Gastroesophageal sphincter (tissue), 4 donors: ENCODE results near the gene SPIN1. TPM values are rescaled to one million over a fixed set of nuclear protein-coding genes. Genes with fewer than 3 reads are reported as not detected.

Source experiments
- ATAC-seq: fragments of 150-250 bp; one replicate; pipeline ENCODE4 v1.9.1; 2016; ENCODE audit warnings: mild to moderate bottlenecking, moderate library complexity
- H3K27ac ChIP-seq, 4 donors: fragments of 200-600 bp; sonication (generic) in 3 of 4; 1 replicate in 3 of 4; 2 replicates in 1 of 4; pipeline ENCODE4 v1.5.1; 2016 to 2019
- H3K27me3 ChIP-seq: fragments of 200-600 bp; sonication (generic); one replicate; pipeline ENCODE4 v1.5.1; 2019
- H3K36me3 ChIP-seq, 2 donors: fragments of 200-600 bp; sonication (generic); one replicate each; pipeline ENCODE4 v1.5.1; 2019; ENCODE audit warnings: control low read depth in 1 of 2
- H3K4me1 ChIP-seq, 3 donors: fragments of 200-600 bp; sonication (generic); 1 replicate in 2 of 3; 2 replicates in 1 of 3; pipeline ENCODE4 v1.5.1; 2016 to 2019; ENCODE audit warnings: control low read depth in 2 of 3
- H3K4me3 ChIP-seq, 2 donors: fragments of 200-600 bp; sonication (generic); one replicate each; pipeline ENCODE4 v1.5.1; 2019; ENCODE audit warnings: mild to moderate bottlenecking in 1 of 2, moderate library complexity in 1 of 2
- H3K9me3 ChIP-seq, 3 donors: fragments of 200-600 bp; sonication (generic); one replicate each; pipeline ENCODE4 v1.5.1; 2017 to 2019; ENCODE audit warnings: control low read depth in 2 of 3
- CTCF ChIP-seq, 4 experiments: fragments of 200-600 bp in 2 of 4; fragments of 450-650 bp in 2 of 4; sonication (generic) in 1 of 4; IDR thresholded peaks; one replicate each; pipeline ENCODE4 v1.5.1; 2017 to 2019; ENCODE audit warnings: antibody characterized with exemption in 4 of 4, mild to moderate bottlenecking in 2 of 4, moderate library complexity in 2 of 4
- EP300 ChIP-seq: sonication (generic); formaldehyde crosslinking; IDR thresholded peaks from one replicate; pipeline ENCODE4 v1.6.1; 2017; ENCODE audit warnings: antibody characterized with exemption, mild to moderate bottlenecking
- POLR2A ChIP-seq, 2 donors: fragments of 450-650 bp; IDR thresholded peaks; one replicate each; pipeline ENCODE4 v1.6.1; 2017; ENCODE audit warnings: antibody characterized with exemption in 2 of 2, mild to moderate bottlenecking in 2 of 2, moderate library complexity in 1 of 2
- POLR2AphosphoS5 ChIP-seq: sonication (generic); formaldehyde crosslinking; IDR thresholded peaks from one replicate; pipeline ENCODE4 v1.6.1; 2017; ENCODE audit warnings: antibody characterized with exemption
- WGBS, 2 donors: methylation state at CpG; one replicate each; pipeline ENCODE4 v1.1.5; 2018; ENCODE audit warnings: low coverage in 1 of 2; 5-methylcytosine and 5-hydroxymethylcytosine counted together
- total RNA-seq, 4 donors: library from RNA; depleted of rRNA; stranded (reverse); fragments of >200 nt; gene quantifications; one replicate each; pipeline ENCODE4 v1.1.0, GENCODE V29; 2016

Gene SPIN1
- total RNA-seq, 4 donors from 2014 or later, result 86.8 to 112 (median 99.5) TPM

- WGBS, 2 donors, result 74 to 76% methylated on average over 4 of the region's 4 CpGs
- TF ChIP-seq POLR2A (IDR thresholded peaks at IDR 0.05), result no peak
- no peak for TF ChIP-seq POLR2AphosphoS5
- no peak for TF ChIP-seq EP300
- TF ChIP-seq CTCF (IDR thresholded peaks at IDR 0.05), result no peak
These were observed 93.7 kb downstream of the SPIN1 start for GRCh38 chr9:88481933-88482332.

DNA sequence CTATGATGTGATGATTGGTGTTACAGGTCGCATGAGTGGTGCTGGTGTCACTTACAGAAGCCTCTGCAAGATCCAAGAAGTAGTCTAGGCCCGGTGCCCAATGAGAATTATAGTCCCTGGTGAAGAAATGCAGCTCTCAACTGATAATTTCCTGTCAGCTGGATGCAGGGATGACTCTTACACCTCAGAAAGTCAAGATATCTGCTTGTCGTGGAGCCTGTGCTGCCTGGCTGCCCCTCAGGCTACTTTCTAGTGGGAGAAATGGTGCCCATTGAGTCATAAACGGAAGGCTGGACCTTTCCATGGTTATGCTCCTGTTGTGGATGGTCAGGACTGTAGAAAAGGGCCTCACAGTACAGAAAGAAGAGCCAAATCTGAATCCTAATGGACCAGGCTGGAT is 99.9 kb downstream of the SPIN1 start:
- peaks cover 0 to 23% of the 10 kb centered on the region in 2 donors for H3K36me3 ChIP-seq
- no peak for ATAC-seq
- no CpG with 5 or more reads among the region's 4 CpGs for WGBS, 2 donors
- no peaks in the 10 kb centered on the region for H3K9me3 ChIP-seq
- H3K4me1 ChIP-seq, result no peaks in the 10 kb centered on the region
- H3K27ac ChIP-seq, result no peak overlapping the region
- TF ChIP-seq POLR2A (IDR thresholded peaks at IDR 0.05) (no peak), POLR2AphosphoS5 (no peak), EP300 (no peak), CTCF (IDR thresholded peaks at IDR 0.05) (no peak)
- no peak overlapping the region for H3K4me3 ChIP-seq
- no peaks in the 10 kb centered on the region for H3K27me3 ChIP-seq

More at GRCh38 chr9:88481933-88482332, 93.7 kb downstream of the SPIN1 start:
- Histone ChIP-seq H3K9me3 (no peaks in the 10 kb centered on the region), H3K27ac (no peak overlapping the region), H3K27me3 (no peaks in the 10 kb centered on the region), H3K4me1 (peaks cover 0 to 1% (median 0%) of the 10 kb centered on the region in 3 donors), H3K36me3 (peaks cover 0 to 38% of the 10 kb centered on the region in 2 donors), H3K4me3 (no peak overlapping the region)
- ATAC-seq, result no peak

GRCh38 chr9:88494983-88495721 is 106.9 kb downstream of the SPIN1 start:
- no peaks in the 10 kb centered on the region for H3K36me3 ChIP-seq
- no peak for TF ChIP-seq CTCF (IDR thresholded peaks at IDR 0.05)
- 82% methylated on average over 13 of the region's 17 CpGs; no CpG with 5 or more reads in 1 of the 2 donors for WGBS, 2 donors
- no peaks in the 10 kb centered on the region for H3K4me1 ChIP-seq
- H3K27me3 ChIP-seq, result no peaks in the 10 kb centered on the region
- no peak overlapping the region for H3K27ac ChIP-seq
- H3K9me3 ChIP-seq, result no peaks in the 10 kb centered on the region
- no peak overlapping the region for H3K4me3 ChIP-seq
- ATAC-seq, result no peak

DNA sequence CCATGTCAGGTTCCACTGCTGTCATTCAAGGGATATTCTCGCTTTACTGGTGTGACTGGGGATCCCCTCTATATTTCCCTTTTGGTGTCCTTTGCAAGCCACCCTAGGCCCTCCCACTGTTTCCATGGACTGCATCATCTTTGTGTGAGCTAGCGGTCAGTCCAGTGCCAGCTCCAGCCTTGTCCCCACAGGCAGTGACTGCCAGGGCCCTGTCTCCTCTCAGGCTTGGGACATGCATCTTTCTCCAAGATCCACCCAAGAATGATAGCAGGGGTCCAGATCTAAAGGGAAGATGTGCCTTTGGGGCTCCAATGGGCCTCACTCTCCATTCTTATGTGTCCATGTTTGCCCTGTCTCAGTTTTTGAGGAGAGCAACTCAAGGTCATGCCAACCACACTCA is 109.0 kb downstream of the SPIN1 start:
- H3K36me3 ChIP-seq, result no peaks in the 10 kb centered on the region
- ATAC-seq, result no peak
- no peak for TF ChIP-seq POLR2AphosphoS5
- no peak for TF ChIP-seq CTCF (IDR thresholded peaks at IDR 0.05)
- TF ChIP-seq EP300, result no peak
- no peak for TF ChIP-seq POLR2A (IDR thresholded peaks at IDR 0.05)
- H3K4me3 ChIP-seq, result no peak overlapping the region
- no peaks in the 10 kb centered on the region for H3K4me1 ChIP-seq
- 83 to 100% methylated on average over 1 to 2 of the region's 2 CpGs for WGBS, 2 donors
- no peaks in the 10 kb centered on the region for H3K27me3 ChIP-seq
- no peak overlapping the region for H3K27ac ChIP-seq
- H3K9me3 ChIP-seq, result no peaks in the 10 kb centered on the region

DNA sequence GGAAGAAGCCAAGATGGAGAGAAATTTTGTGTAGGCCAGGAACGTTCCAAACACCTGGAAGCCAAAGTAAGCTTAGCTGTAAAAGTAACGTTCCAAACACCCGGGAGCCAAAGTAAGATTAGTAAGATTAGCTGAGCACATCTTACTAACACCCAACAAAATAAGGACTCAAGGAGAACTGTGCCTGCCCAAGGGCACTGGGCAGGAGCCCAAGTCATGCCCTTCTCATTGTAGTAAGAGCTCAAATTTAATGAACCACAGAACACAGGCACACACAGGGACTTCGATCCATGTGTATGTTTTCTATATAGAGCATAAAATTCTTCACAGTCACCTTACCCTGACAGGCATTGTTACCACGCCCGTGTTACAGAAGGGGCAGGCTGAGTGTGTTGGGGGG is 110.6 kb downstream of the SPIN1 start:
- 86 to 100% methylated on average over 2 to 6 of the region's 6 CpGs for WGBS, 2 donors
- Histone ChIP-seq H3K4me1 (no peaks in the 10 kb centered on the region), H3K36me3 (no peaks in the 10 kb centered on the region), H3K27me3 (no peaks in the 10 kb centered on the region), H3K9me3 (no peaks in the 10 kb centered on the region), H3K4me3 (no peak overlapping the region), H3K27ac (no peak overlapping the region)
- TF ChIP-seq POLR2AphosphoS5 (no peak), CTCF (IDR thresholded peaks at IDR 0.05) (no peak), EP300 (no peak), POLR2A (IDR thresholded peaks at IDR 0.05) (no peak)
- ATAC-seq, result no peak
